NCI-H774 (cell line): Measurements from ENCODE around the gene SERPINE1.
A peak's percentile ranks its signal among the peaks of the same experiment; 100 is the strongest.

Source experiments
- DNase-seq: peaks from one replicate; lab custom pipeline; 2025; lab: John Stamatoyannopoulos, UW

The SERPINE1 gene

DNA sequence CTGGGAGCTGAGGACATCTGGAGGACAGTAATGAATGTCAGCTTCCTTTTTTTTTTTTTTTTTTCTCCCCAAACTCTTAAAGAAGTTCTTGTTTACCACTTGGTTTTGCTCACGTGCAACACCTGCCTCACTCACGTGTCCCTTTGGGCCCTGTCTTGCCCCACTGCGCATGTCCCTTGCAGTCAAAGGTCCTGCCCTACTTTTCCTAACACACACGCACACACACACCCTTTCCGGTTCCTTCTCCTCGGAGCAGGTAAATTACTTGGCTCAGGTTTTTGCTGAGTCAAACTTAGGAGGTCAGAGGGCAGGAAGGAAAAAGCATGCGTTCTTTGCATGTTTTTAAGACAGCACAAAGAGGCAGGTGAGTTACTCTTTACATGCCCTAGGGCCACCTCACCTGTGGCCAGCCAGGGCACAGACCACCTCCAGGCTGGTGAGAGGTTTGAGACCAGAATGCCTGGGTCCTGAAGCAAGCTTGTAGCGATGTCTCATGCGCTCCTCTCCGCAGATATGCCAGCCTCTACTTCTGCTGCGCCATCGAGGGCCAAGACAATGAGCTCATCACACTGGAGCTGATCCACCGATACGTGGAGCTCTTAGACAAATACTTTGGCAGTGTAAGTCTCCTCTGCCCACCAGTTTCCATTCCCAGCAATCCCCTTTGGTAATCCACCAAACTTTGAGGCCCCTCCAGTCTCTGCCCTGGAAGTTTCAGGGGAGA lies 30.1 kb downstream of the SERPINE1 start:
- no peak for DNase-seq

DNA sequence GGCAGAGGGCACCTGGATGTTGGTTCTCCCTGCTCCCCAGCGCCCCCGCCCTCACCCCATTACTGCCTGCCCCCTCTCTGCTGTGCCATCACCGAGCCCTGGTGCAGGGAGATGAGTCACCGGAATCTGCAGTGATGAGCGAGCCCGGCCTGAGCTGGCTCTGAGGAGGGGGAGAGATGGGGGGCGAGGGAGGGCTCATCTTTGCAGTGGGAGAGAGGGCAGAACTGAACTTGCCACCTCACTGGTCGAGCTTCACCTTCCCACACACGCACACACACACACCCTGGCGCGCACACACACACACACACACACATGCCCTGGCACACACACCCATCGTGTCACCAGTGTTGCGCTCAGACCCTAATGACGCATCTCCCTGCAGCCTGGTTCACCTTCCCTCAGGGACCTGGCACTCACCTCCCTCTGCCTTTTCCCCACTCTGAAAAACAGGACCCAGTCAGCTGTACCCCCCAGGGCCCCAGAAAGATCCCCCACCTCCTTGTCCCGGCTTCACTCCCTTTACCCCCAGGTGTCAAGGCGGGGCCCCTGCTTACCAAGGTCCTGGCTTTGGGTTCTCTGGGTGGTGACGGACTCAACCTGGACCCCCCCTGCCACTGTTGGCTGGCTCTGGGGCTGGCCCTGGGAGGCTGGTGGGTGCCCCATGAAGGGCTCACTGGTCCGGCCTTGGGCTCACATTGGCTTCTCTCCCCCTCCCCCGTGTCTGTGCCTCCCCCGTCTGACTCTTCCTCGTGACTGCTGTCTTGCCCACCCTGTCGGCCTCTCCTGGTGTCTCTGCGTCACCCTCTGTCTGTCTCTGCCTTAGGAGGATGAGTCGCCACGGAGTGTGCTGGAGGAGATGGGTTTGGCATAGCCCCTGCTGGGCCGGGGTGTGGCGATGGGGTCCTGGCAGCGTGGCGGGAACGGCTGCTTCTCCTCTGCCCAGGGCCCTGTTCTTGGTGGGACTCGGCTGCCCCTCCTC lies 33.1 kb downstream of the SERPINE1 start:
- DNase-seq: no peak

DNA sequence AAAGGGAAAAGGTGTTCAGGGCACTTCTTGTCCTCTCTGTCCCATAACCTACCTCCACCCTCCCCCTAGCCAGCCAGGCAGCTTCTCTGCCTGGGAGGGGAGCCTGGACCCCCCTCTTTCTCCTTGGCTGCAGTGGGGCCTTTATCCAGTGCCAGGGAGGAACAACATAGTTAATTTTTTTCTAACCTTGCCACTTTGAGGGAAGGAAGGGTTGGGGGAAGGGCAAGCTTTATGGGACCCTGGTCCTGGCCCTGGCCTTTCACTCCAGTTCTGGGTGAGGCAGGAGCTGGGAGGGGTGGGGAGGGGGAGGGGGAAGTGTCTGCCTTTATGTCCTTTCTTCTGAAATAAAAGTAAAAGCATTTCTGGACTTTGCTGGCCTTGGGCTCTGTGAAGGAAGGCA lies 34.0 kb downstream of the SERPINE1 start:
- DNase-seq: no peak

DNA sequence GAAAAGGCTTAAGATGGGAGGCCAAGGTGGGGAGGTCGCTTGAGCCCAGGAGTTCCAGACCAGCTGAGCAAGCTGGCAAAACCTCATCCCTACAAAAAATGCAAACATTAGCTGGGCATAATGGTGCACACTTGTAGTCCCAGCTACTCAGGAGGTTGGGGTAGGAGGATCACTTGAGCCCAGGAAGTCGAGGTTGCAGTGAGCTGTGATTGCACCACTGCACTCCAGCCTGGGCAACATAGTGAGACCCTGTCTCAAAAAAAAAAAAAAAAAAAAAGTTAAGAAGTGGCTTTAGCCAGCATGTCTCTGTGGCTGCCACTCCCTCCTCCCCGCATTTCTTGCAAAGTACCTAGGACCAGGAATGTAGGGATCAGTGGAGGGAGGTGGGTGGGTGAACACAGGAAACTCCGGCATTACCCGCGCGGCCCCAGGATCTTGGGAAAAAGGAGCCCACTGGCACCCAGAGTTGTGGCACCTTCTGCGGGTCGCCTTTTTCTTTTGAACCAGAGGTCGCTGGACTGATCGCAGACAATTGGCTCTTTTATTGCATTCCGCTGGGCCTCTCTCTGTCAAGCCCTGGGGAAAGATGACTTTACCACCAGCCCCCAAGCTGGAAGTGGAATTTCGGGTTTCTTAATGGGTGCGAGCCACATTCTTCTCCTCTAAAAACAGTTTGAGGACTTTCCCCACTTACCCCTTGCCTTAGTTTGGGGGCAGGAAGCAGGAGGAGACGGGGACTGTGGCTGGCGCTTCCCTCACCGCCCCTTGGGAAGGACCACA lies 35.0 kb downstream of the SERPINE1 start:
- no peak for DNase-seq

DNA sequence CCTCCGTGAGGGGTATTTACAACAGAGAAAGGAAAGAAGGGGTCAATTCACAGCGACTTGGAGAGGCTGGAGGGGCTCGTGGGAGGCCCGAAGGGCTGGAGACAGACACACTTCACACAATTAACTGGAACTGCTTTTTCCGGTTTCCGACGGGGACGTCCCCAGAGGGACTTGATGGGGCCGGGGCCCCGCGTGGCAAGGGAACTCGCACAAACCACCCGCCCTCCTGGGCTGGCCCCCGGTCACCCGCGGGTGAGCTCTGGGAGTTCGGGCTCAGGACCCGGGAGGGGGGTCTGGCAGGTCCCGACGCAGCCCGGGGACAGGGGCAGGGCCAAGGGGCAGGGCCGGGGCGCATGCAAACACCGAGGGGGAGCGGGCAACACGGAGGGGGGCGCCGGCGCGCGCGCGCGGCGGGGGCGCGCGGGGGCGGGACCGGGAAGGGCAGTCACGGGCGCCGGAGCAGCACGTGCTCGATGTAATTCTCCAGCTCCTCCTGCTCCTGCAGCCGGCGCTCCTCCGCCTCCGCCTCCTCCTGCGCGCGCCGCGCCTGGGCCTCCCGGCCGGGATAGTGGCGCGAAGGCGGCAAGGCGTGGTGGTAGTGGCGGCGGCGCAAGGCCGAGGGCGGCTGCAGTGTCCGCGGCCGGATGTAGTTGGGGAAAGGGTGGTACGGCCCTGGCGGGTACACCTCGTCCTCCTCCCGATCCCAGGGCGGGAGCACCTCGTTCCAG lies 35.8 kb downstream of the SERPINE1 start:
- DNase-seq: peak; percentile 50

DNA sequence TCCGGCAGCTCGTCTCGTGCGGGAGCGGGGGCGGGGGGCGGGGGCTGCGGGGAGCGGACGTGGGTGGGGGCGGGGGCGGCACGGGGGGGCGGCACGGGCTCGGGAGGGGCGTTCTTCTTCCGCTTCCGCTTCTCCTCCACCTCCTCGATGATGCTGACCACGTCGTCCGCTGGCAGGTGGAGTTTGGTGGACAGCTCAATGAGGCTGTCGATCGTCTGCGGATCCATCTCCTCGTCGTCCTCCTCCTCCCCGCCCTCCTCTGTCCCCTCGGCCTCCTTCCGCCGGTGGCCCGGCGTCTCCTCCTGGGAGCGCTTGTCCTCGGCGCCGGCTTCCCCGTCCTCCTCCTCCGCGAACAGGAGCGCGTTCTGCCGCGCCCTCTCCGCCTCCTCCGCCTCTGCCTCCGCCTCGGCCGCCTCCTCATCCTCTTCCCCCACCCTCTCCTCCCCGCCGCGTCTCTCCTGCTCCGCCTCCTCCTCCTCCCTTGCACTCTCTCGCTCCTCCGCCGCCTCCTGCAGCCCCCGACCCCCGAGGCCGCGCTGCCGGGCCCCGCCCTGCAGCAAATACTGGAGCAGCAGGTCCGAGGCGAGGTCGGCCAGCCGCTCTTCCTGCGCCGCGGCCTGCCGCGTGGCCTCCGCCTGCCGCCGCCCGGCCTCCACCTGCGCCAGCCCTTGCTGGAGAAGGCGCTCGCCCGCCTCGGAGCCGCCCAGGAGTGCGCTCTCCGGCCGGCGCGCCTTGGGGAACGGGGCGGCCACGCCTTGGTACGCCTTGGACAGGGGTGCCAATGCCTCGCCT lies 36.6 kb downstream of the SERPINE1 start:
- peak; percentile 42 for DNase-seq

DNA sequence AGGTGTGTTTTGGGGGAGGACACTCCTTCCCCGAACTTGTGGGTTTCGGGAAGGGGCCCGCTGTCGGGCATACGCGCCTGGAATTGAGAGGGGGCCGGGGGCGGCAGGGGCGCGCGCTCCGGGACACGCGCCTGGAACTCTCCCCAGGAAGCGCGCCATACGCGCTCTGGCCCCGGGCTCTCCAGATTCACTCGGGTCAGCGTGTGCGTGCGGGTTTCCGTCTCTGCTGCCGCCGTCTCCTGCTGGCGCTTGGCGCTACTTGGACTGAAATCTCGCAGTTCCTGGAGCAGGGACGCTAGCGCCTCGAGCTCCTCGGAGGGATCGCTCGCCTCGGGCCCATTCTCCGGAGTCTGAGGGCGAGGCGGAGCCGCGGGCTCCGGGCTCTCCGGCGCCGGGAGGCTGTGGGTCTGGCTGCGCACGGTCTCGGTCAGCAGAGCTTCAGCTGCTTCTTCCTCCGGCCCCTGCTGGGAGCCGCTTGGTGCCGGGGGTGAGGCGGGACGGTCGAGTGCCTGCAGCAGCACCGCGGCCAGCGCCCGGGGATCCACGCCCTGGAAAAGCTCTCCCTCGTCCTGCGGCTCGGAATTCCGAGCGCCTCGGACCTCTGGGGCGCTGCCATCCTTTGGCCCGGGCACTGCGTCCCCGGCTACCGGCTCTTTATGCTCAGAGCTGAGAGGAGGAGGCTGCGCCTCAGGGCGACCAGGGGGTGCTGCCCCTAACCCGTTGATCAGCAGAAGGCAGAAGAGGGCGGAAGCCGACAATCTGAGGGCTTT lies 37.4 kb downstream of the SERPINE1 start:
- DNase-seq: no peak

DNA sequence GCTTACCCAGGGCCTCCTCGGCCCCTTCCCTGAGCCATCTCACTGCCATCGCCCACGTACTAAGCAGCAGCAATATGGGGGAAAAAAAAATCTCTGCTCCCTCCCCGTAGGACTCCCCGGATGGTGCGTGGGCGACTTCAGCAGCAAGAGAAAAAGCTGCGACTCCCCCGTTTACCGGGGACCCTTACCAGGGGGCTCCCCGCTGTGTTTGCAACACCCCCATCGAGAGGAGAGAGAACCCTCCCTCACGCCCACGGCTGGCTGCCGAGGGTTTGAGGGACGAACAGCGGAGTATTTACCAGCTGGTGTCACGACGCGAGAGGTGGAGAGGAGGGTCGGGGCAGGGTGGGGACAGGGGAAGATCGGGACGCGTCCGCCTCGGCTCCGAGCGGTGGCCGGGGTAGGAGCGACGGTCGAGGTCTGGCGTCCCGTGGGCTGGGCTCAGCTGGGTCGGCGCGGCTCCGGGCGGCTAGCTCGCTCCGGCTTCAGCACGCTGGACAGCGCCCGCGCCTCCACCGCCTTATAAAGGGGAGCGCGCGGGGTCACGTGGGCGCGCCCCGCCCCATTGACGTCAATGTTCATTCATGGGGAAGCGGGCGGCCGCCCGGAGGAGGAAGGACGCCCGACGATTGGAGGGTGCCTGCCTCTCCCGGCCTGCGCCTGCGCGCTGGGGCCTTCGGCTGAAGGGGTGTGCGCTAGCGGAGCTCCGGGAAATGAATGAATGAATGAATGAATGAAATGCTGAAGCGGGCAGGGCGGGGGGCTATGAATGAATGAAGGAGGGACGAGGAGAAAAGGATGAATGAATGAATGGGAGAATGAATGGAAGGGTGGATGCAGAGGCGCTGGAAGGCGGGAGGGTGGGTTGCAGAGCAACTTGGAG lies 38.4 kb downstream of the SERPINE1 start, which contains the start of gene VGF:
TSS of gene VGF (minus strand) at position 495 of the 883 bp plus-strand sequence. CDS start 726 bp downstream, outside the sequence.
- DNase-seq: peak; percentile 94

DNA sequence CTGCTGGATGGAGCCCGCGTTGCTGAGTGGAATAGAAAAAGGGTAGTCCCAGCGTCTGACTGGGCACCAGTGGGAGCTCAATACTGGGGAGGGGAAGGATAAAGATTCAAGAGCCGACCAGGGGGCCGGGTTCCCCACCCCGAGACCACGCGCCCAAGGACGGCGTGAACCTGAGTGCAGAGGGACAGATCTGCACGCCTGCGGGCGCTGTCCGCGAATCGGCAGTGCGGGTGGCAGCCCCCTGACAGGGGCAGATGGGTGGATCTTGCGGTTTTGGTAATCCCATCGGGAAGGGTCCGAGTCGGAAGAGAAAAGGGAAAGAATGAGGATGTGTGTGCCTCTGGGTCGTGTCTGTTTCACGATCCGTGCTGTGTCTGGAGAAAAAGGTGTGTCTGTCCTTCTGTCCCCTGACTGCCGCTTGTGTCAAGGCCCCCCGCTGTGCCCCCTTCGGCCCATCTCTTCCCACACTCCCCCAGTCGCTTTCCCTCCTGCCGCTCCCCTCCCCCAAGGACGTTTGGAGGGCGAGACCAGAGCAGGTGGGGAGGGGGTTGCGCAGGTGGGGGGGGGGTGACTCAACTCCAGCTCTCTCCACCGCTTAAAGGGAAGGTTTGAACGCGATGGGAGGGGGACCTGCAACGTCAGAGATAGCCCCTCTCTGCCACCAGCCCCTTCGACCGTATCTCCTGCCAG lies 39.2 kb downstream of the SERPINE1 start:
- DNase-seq: no peak

DNA sequence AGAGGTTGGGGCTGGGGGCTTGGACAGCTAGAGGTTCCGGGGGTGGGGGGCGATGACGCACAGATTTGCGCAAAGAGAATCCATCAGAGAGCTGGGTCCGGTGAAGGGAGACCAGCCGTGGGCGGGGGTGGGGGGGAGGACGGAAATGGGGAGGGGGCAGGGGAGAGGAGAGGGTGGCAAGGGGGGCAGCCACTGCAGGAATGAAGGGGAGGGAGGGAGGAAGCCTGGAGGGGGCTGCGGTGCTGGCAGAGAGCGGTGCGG lies 39.7 kb downstream of the SERPINE1 start:
- no peak for DNase-seq

DNA sequence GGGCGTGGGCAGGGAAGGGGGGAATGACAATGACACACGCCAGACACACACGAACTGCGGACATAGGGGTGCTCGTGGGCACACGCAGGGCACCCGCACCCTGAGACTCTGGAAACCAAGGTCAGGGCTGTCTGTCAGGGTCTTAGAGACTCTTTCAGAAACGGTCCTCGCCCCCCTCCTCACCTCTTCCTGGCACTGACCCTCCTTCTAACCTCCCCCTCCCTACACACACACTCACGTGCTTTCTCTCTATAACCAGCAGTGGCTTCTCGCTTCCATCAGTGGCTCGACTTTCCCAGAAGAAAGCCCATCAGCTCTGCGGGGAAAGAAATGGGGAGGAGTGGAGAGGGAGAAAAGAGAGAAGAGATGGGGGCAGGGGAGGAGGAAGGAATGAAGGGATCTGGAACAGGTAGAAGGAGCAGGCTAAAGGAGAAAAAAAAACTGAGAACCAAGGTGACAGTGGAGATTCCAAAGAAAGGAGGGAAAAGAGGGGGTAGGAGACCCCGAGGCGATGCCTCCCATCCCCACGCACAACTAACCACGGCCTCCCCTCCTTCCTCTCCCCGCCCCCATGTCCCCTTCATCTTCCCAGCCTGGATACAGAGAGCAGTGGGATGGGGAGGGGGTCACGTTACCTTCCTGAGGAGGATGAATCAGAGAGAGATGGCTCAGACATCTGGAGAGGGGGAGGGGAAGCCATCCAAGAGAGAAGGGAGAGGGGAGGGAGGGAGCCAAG lies 40.2 kb downstream of the SERPINE1 start:
- DNase-seq: no peak

DNA sequence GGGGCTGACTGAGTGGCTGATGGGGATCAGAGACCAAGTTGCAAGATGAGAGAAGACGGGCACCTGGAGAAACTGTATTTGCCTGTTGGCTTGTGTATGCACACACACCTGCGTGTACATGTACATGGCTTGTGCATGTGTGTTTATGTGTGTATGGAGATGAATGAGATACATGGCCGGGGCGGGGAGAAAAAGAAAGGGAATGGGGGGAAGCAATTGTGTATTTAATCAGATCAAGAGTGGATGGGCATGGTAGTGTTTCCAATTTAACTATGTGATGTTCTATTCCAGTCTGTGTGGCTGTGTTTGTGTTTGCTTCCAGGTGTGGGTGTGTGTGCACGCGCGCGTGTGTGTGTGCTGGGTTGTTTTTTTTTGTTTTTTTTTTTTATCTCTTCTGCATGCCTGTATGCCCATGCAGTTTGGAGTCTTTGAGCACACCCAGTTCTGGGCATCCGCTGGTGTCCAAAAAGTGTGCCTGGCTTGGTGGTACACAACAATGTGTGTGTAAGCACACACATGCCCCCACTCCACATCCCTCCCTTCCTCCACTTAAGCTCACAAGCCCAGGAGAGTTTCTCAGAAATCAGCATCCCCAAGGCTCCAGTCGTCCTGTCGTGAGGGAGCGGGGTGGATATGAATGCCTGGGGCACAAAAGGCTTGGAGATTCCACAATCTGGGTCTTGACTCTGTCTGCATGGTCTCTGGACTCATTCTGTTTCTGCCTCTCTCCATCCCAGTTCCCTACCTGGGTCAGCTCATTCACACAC lies 40.9 kb downstream of the SERPINE1 start:
- DNase-seq: no peak

DNA sequence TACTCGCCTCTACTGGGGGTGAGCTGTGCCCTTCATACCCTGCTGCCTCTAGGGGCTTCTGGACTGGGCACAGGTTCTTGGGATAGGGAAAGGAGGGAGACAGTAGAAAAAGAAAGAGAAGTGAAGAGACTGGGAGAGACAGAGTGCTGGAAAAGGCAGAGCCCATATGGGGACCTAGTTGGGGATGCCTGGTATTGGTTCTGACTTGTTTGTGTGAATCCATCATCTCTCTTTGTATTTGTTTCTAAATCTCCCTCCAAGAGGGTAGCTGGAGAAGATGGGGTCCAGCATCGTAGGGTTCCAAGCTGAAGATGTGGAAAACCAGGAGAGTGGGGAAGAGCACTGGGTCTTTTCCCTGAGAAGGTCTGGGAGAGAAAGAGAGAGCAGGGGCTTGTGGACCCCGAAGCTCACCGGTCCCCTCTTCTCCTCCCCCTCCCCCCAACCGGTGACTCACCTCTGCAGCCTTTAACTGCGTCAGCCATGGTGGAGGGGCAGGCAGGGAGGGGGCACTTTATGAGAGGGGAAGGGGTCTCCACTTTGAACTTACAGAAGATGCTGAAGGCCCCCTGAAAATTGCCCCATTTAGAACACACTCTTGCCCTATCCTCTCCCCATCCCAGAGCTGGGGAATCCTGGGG lies 41.6 kb downstream of the SERPINE1 start:
- DNase-seq: no peak

DNA sequence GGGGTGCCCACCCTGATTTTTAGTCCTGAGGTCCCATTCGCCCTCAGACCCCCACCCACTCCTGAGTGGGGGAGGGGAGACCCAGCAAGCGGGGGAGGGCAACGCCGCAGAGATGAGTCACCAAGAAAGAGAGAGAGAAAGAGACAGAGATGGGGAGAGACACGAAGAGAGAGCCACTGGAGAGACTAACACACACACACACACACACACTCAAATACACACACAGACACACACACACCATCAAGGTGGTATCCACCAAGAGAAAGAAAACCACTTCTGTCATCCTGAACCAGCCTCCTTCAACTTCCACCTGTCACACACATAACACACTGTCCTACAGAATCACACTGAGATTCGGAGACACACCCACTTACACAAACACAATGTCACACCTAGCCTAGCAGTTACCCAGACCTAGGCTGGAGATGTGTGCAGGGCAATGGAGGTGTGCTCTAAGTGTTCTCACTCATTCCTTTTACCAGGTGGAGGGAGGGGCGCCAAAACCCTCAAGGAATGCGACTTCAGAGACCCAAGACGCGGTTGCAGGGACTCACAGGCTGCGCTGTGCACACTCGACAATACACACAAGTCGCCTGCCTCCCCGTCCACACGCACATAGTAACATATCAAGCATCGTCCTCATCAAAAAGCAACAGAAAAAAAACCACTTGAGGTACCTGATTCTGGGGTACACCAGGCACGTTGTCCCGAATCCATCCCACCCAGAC lies 42.4 kb downstream of the SERPINE1 start:
- no peak for DNase-seq

DNA sequence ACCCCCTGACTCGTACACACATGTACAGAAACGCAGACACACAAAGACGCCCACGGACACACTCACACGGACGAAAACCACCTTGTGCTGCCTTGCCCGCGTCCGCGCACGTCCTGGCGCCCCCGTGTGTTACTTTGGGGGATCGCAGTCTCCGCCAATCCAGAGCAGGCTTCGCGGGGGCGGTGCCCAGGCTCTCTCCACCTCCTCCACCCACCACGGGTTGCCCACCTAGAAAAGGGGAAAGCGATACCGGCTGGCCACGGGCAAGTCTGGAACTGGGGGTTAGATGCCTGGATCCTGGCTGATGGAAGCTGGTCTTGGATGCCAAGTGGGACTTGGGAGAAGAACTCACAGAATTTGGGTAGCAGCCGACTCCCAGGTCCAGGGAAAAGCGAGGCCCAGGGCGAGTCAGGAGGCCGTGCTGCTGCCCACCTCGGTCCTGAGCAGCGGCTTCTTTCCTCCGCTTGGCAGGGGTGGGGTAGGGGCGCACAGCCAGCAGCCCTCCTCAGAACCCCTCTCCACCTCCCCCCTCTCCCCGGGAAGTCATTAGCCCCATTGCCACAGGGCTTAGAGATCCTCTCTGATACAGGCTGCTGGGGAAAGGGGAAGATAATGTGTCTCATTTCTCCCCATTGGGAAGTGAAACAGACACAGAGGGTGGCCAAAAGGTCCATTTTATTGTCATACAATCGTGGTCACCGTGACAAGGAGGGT lies 43.1 kb downstream of the SERPINE1 start:
- peak; percentile 24 for DNase-seq
